Stimulated activated CD8-positive, alpha-beta memory T cell treated with anti-CD3 and anti-CD28 coated beads, Interleukin-2, amount 100 ng/mL, for 1 hour (primary cell): Measurements from ENCODE around the gene ERI3.

Experiments used
- DNase-seq, 2 donors: peaks; one replicate each; pipeline ENCODE4 v3.0.0-alpha.2; 2020; ENCODE audit warnings: low read depth in 2 of 2

The ERI3 gene

DNA sequence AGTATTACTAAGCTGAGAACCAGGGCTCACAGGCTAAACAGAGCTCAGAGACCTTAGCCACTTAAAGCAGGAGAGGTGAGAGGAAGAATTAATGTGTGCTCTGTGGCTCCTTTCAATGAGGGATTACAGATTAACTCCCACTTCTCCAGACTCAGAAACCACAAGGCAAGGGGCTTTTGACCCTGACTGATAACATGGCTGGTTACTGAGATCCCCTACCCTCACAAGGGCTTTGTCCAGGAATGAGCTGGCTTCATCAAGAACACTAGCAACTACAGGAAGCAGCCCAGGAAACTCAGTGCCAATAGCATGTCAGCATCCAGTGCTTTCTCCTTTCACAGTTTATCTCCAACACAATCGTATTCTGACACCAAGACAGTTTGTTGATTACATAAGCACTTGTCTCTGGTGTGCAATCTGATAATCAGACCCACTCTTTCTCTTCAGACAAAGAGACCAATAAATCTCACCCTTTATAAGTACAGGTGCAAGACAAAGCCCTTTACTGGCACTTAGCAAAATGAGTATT is 38.8 kb downstream of the ERI3 start:
- DNase-seq, result no peak

DNA sequence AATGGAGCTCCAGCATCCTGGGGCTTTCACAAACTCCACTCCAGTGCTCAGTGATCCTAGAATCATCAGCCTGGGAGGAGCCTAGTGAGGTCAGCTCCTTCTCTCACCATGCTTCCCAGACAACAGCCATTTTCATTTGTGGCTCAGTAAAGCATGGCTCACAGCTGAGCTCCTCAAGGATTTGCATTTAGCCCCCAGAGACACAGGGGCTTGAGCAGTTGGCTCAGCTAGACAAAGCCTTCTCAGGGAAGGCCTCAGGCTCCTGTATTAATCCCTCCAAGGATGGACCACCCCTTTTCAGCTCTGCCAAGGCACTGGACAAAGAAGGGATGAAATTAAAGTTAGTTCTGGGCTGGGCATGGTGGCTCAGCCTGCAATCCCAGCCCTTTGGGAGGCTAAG is 39.5 kb downstream of the ERI3 start:
- no peak for DNase-seq

DNA sequence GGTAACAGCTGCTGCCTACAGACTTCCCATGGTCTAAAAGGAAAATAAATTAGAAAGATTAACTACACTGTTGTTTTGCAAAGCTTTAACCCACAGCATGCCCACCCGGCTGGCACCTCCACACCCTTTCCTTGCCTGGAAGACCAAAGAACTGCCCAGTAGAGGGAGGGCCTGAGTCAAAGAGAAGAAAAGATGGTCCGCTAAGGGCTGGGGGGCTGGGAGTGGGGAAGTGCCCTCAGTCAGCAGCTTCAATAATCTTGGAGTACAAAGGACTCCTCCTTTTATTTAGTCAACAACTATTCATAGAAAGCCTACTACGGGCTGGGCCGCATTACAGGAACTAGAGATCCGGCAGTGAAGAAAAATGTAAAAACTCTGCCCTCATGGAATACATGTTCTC is 40.6 kb downstream of the ERI3 start:
- DNase-seq, result no peak

DNA sequence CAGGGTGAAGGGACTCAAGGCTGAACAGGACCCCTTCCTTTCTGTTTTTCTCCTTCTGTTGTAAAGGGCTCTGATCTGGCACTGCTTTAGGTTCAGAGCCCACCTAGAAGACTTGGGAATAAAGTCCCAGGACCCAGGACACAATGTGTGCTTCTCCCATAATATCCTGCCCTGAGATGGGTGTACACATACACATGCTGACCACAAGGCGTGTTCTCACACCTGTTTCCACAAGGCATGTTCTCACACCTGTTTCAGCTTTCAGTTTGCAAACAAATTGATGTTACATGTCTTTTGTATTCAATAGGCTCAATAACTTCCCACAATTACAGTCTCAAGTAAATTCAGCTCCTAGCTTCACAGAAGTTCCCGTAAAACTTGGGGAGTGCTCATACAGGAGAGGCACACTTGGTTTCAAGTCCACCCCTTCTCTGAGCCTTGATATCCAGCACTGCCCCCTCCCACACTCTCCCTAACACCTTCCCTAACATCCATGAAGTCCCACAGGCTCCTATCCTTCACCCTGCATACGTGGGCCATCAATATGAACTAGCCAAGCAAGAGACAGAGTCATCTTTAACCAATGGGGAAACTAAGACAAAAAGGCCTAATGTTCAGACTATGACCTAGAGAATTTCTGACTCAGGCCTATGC is 41.7 kb downstream of the ERI3 start:
- no peak for DNase-seq

DNA sequence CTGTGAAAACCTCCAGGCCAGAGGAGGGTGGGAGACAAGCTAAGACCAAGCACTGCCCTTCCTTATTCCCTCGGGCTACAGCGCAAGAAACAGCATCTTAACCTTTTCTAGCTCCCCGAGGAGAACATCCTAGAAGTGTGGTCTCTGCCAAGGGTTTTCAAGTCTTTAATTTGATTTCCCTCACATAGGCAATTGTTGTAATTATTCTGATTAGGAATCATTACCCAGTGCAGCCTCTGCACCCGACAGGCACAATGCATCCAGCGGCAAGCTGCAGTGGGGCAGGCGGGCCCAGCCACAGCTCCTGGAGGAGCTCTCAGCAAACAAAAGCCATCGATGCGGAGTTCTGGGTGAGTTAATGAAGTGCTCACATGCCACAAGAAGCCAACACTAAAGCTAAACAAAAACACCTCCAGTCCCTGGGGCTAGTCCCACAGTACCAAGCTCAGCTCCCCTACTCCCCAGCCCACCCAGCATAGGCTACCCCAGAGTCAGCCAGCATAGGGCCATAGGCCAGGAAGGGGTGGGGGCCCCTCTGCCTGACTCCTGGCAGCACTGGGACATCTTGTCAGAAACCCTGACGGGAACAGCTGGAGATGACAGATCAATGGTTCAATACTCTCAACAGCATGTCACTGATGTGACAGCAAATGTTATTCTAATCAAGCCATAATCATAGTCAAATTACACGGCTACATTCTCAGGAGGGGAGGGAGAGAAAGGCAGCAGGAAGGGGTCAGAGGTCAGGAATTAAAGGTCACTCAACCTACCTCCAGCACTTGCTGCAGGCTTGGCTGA is 42.5 kb downstream of the ERI3 start:
- no peak for DNase-seq

DNA sequence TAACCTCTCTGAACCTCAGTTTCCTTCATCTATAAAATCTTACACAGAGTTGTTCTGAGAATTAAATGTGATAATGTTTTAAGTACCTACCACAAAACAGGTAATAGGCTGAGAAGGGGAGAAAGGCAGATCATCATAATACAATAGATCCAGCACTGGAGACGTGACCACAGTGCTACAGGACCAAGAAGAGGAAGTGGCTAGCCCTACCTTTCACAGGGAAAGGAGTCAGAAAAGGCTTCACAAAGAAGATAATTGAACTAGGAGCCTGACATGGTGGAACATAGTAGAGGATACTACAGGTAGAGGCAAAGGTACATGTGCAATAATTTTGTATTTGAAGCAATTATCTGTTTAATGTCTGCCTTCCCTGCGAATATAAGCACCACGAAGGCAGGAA is 45.1 kb downstream of the ERI3 start:
- no peak for DNase-seq

DNA sequence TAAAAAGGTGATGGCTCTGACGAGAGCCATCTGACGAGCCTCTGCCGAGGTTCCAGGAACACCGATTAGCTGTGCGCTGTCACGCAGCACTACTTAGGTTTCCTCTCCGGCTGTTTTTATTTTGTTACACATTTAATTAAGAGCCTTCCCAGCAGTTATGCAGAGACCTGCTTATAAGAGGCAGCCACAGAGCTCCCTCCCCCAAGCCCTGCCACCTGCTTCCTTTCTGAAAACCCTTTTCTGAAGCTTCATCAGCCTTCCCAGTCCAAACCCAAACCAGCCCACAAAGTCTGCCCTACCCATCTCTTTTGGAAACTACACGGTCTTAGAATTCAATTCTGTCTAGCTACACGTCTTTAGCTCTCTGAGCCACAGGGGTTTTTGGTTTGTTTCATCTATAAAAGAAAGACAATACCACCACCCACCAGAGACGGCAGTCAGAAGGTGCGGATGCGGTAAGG is 49.1 kb downstream of the ERI3 start:
- no peak for DNase-seq

DNA sequence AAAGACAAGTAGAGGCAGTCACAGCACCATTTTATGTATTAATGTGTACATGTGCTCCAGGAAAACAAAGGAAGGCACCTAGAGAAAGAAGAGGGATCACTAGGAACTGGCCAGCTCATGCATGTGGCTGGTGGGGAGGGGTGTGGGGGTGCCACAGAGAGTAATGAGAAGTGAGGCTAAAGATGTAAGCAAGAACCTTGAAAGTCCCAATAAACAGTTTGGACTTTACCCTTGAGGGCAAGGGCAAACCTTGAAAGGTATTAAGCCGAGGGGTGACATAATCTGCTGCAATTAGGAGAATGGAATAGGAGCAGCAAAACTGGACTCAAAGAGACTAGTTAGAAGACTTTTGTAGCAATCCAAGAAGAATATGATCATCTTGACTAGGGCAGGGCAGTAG is 51.5 kb downstream of the ERI3 start:
- no peak for DNase-seq

DNA sequence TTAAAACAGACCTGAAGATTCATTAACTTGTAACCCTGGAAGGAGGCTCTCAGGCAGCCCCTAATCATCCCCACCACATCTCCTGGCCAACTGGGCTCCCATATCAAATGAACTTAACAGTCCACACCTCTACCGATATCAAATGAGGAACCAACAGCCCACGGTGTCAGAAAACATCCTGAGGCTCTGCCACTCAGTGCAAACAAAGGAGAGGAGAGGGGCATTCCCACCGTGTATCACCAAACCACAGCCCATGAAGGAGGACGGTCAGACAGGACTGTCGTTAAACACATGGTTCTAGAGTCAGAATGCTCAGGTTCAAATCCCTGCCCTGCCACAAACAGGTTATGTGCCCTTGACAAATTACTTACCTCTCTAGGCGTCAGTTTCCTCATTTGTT is 52.5 kb downstream of the ERI3 start:
- no peak for DNase-seq

DNA sequence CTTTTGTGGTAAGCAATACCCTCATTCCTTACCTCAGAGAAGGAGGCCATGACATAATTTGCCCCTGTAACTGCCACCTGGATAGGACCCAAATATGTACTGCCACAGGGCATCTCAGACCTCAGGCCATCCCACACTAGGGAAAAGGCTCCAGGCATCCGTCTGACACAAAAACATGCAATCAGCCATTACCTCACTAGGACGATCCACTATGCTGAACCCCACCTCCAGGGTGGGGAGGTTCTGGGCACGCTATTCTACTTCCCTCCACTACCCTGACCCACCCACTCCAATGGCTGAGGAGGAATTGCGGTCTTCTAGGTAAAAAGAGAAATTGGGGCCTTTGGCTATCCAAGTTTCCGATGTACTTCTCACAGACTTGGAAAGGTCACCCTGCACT is 53.6 kb downstream of the ERI3 start:
- DNase-seq, result no peak

DNA sequence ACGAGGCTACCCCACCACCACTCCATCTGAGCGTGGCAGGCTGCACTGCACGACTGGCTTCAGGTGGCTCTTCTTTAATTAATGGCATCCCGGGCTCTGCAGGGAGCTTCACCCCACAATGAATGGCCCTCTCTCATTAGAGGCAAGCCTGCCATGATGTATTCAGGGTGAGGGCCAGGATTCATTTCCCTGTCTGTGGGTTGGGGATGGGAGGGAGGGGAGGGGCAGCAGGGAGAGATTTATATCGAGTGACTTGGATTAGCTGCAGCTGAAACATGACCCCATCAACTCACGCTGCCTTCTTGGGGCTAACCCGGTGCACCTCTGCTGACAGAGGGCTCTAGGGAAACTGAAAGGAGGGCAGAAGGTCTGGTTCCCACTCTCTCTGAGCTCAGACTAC is 54.2 kb downstream of the ERI3 start:
- no peak for DNase-seq

DNA sequence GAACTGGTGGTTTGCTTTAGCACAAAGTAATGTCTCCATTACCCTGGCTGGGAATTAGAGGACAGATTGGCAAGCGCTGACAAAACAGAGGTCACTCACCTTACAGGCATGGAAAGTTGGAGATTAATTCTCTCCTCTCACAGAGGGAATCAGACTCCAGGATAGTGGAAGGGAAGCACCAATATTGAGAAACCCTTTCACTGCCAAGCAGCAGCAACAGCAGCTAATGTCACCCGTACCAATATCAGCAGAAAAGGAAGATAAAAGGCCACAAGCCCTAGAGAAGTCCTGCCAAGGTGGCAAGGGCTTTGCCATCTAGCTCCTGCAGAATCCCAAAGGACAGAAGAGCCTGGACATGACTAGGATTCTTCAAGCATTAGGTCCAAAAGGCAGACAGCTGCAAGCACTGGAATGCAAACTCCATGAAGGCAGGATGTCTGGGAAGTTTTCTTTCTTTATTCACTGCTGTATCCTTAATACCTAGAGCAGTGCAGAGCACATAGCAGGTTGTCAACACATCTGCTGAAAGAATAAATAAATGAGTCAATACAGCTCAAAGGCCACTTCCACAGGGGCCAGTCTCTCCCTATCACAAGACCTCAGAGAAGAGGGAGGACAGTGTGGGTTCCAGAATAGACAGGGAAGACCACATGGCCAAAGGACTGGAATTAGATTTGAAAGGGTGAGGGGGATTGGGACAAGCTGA is 57.2 kb downstream of the ERI3 start:
- DNase-seq, result no peak

DNA sequence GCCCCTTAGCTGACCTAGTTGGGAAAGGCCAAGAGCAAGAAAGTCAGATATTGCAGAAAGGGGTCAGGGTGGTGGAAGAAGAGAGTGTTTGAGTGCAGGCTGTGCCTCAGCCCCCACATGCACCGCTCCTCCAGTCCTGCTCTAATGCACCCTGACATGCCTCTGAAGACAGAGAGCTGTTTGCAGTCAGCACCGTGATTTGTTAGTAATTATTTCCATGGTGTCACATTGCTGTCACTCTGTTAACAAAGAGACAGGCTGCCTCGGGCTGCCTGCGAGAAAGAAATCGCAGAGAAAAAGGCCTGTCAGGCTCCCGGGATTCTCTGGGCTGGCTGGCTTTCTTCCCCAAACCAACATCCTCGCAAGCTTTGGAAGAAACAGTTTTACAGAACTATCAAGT is 58.3 kb downstream of the ERI3 start:
- DNase-seq, result no peak

DNA sequence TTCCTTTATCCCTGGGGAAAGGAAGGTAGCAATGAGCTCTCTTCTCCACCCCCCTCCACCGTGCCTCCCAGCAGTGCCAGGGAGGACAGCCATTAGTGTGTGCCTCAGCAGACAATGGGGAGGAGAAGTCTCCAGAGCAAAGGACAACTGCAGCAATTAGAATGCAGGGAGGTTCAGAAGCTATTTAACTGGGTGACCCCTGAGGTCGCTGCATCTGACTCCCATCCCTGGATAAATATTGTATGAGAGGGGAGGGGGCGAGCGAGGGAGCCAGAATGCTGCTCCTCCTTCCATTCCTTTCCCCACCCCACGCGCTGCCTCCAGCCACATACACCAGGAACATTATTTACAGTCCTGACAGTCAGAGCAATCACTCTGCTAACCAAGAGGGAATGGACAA is 59.0 kb downstream of the ERI3 start:
- no peak for DNase-seq

DNA sequence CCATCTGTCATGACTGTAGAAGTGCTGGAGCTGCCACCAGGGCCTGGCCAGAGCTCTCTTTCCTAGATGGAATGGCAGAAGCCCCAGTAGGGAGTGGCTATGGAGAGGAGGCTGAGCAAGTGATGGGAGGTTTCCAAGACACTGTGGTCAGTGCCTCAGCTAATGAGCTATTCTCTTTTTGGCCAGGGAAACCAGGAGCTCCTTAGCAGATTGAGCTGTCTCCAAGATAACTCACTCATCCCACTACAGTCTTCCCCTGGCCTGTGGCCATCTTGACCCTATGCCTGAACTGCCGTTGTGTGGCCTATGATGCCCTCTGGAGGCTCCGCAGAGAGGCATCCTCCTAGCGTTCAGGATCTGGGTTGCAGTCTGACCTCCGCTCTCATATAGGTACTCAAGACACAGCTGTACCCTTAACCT is 60.5 kb downstream of the ERI3 start:
- DNase-seq, result no peak

DNA sequence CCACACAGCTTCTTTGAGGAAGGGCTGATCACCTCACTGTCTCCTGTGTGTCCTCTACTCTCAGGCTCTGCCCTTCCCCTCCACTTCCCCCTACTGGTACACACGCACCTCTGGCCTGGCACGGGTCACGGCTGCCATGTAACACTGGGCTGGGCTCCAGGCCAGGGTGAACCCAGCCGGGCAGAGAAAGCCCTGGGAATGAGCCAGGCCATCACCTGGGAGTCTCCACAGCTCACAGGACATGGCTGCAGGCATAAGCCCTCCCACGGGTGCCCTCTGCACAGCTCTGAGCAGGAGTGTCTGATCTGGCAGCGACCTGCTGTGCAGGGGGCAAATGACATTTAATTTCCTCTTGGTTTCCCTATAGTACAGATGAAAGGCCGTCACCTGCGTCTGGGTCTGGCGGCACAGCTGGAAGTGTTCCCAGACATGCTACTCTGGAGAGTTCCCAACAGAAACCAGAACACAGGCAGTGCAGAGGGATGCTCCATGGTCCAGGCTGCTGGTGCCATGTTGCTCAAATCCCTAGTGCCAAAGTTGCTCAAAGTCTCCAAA is 61.2 kb downstream of the ERI3 start:
- DNase-seq, result no peak

DNA sequence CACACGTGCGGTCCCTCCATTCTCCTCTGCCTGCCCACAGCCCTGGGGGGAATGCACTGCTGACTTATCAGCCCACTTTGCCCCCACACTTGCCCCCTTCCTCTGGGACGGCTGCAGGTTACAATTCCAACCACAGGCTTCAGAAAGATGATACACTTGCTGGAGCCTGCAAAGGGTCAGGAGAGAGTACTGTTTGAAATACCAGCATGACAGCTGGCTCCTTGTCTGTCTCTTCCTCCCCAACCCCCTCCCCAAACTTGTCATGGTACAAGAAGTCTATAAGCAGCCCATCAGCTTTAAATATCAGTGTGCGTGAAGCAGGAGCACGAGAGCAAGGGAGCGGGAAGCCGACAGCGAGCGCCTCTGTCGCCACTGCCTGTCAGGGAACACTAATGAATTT is 62.4 kb downstream of the ERI3 start:
- DNase-seq, result no peak

DNA sequence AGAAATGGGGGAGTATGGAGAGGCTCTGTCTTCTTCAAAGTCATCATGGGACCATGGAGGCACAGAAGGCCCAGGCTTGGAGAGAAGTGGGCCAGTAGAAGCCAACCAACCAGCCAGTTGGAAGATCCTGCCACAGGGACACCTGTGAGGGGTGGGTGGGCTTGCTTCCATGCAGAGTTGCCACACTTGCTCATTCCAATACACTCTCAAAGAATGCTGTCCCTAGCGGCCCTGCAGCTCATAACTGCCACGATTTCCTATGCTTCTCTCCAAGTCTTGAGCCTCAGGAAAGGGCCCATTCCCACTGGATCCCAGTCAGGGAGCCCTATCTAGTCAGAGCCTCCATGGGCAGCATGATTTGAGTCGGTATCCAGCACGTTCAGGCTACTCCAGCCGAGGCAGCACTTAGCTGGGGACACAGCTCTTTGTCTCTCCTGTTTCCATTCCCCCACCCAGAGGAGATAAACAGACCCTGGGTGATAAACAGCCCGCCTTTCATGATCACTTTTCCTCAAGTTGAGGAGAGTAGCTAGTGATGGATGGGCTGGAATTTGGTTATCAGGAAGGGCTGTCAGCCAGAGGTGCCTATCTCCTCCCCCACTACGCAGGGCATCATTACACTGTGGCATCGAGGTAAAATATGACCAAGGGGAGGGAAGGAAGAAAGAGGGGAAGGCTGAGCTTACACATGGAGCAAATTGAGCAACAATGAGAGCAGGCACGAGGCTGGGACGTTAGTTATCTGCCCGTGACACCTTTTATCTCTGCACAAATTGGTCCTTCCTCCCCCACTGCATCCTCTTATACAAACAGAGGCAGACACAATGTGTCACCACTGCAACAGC is 64.6 kb downstream of the ERI3 start:
- no peak for DNase-seq

DNA sequence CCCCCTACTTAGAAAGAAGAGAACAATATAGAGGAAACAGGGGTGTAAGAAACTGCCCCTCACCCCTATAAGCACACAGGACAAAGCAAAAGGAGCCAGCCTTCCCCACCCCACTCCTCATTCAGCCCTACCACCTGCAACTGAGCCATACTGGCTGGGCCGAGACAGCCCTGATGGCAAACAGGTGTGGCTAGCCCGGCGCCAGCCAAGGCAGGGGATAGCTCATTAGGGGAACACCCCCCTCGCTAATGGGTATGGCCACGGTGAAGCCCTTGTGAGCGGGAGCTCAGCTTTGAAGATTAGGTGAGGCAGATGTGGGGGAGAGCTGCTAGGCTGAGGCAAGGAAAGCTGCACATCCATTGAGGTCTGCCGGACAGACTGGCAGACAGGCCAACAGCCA is 65.5 kb downstream of the ERI3 start:
- no peak for DNase-seq

DNA sequence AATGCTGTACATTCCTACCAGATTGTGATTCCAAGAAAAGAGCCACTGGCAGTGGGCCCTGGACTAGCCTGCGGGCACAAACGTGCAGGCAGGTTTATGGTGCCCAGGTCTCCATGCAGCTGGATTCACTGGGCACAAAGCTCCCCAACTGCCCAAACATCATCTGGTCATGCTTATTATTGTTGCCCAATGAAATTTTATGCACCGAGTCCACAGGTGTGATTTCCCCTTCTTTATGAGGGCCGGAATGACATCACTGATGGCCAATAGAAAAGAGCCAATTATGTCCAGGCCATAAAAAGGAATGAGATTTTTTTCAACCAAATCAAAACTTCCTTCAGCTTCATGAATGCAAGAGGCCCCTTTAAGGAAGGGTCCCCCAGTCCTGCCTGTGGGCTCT is 66.2 kb downstream of the ERI3 start:
- DNase-seq, result no peak

DNA sequence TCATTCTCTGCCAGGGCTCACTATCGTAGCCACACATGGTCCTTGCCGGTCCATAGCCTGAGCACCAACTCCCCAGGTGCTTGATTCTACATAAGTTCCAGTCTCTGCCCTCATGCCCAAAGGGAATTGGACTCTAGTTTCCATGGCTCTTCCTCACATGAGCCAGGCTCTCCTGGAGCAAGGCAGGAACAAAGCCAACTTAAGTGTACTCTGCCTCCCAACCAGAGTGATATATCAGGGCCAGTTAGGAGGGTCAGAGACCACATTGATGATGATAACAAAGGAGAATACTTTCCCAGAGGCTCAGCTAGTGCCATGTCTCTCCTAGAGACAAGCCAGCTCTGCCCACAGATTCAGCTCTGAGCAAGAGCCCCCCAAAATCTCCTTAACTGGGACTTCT is 70.9 kb downstream of the ERI3 start:
- DNase-seq, result no peak
